IMR-90 (cell line): Measurements from ENCODE around the gene MUC21. TPM values are rescaled to one million over a fixed set of nuclear protein-coding genes. Genes with fewer than 3 reads are reported as not detected.

Experiments used
- ATAC-seq: fragments of 200-7000 bp; cut with Tn5 transposase; 2 replicates; pipeline ENCODE4 v1.9.1; 2020; ENCODE audit warnings: low read depth, mild to moderate bottlenecking, moderate library complexity
- BruUV-seq: library from RNA; stranded (reverse); fragments of 400-500 nt; replicated peaks from 2 replicates; lab custom pipeline; 2021; lab: Mats Ljungman, UMichigan
- CTCF ChIA-PET: fragments of 300-600 bp; formaldehyde crosslinking; extraction: SDS; loops from one replicate; lab custom pipeline; 2021; ENCODE audit warnings: antibody characterized with exemption; lab: Yijun Ruan, JAX
- POLR2A ChIA-PET: fragments of 300-600 bp; sonication (Branson Sonifier 250); formaldehyde crosslinking; loops from one replicate; lab custom pipeline; 2022; ENCODE audit warnings: antibody characterized with exemption; ENCODE audit not compliant: unreplicated experiment; lab: Charles Lee
- DNase-seq: peaks from one replicate; pipeline ENCODE4 v3.0.0; 2013
- H2AFZ ChIP-seq: replicated peaks from 2 replicates; pipeline ENCODE3; 2013; ENCODE audit warnings: low read length, mild to moderate bottlenecking; ENCODE audit not compliant: poor library complexity
- H2AK5ac ChIP-seq: 2 replicates; pipeline ENCODE4 v1.6.1; 2013; ENCODE audit warnings: low read depth, low read length, inconsistent platforms
- H2AK9ac ChIP-seq: replicated peaks from 2 replicates; pipeline ENCODE3; 2013; ENCODE audit warnings: mild to moderate bottlenecking, low read depth, low read length, moderate library complexity; ENCODE audit not compliant: poor library complexity
- H2BK120ac ChIP-seq: 2 replicates; pipeline ENCODE4 v1.6.1; 2013; ENCODE audit warnings: low read depth, low read length, inconsistent platforms
- H2BK15ac ChIP-seq: 3 replicates; pipeline ENCODE4 v1.6.1; 2013; ENCODE audit warnings: low read depth, low read length, inconsistent platforms
- H2BK20ac ChIP-seq: 2 replicates; pipeline ENCODE4 v1.6.1; 2013; ENCODE audit warnings: low read depth, mild to moderate bottlenecking, inconsistent platforms, low read length, moderate library complexity
- H2BK5ac ChIP-seq: 2 replicates; pipeline ENCODE4 v1.6.1; 2013; ENCODE audit warnings: mild to moderate bottlenecking, low read depth, low read length, inconsistent platforms; ENCODE audit not compliant: poor library complexity, severe bottlenecking
- H3K14ac ChIP-seq: replicated peaks from 2 replicates; pipeline ENCODE4 v1.6.1; 2013; ENCODE audit warnings: low read depth, low read length, inconsistent platforms
- H3K18ac ChIP-seq: 2 replicates; pipeline ENCODE4 v1.6.1; 2013; ENCODE audit warnings: low read depth, low read length, control low read depth
- H3K23ac ChIP-seq: 2 replicates; pipeline ENCODE4 v1.6.1; 2013; ENCODE audit warnings: low read depth, low read length, inconsistent platforms
- H3K27ac ChIP-seq: 2 replicates; pipeline ENCODE4 v1.5.1; 2013; ENCODE audit warnings: mild to moderate bottlenecking, control low read depth, low read length; ENCODE audit not compliant: insufficient read depth
- H3K27me3 ChIP-seq: 2 replicates; pipeline ENCODE4 v1.6.1; 2013; ENCODE audit warnings: low read length; ENCODE audit not compliant: control insufficient read depth, insufficient read depth
- H3K36me3 ChIP-seq: 2 replicates; pipeline ENCODE4 v1.6.1; 2013; ENCODE audit warnings: low read length, mixed read lengths; ENCODE audit not compliant: control insufficient read depth, insufficient read depth
- H3K4ac ChIP-seq: 2 replicates; pipeline ENCODE4 v1.6.1; 2013; ENCODE audit warnings: low read depth, low read length, inconsistent platforms
- H3K4me1 ChIP-seq: 2 replicates; pipeline ENCODE4 v1.6.1; 2013; ENCODE audit warnings: low read length, mixed read lengths; ENCODE audit not compliant: control insufficient read depth, insufficient read depth
- H3K4me2 ChIP-seq: 2 replicates; pipeline ENCODE4 v1.6.1; 2013; ENCODE audit warnings: low read depth, mild to moderate bottlenecking, control low read depth, low read length, moderate library complexity
- H3K4me3 ChIP-seq: 2 replicates; pipeline ENCODE4 v1.5.1; 2013; ENCODE audit warnings: low read depth, mild to moderate bottlenecking, control low read depth, low read length, moderate library complexity; ENCODE audit not compliant: insufficient read depth
- H3K56ac ChIP-seq: 2 replicates; pipeline ENCODE4 v1.6.1; 2013; ENCODE audit warnings: low read length, inconsistent platforms; ENCODE audit not compliant: insufficient read depth; ENCODE audit errors: extremely low read depth
- H3K79me1 ChIP-seq, 2 experiments: 2 replicates each; pipeline ENCODE4 v1.6.1; 2013; ENCODE audit warnings: low read length in 2 of 2, inconsistent platforms in 1 of 2, low read depth in 1 of 2
- H3K9ac ChIP-seq: 2 replicates; pipeline ENCODE4 v1.6.1; 2013; ENCODE audit warnings: low read depth, low read length, control low read depth
- H3K9me1 ChIP-seq: 2 replicates; pipeline ENCODE4 v1.6.1; 2013; ENCODE audit warnings: low read length, inconsistent platforms; ENCODE audit not compliant: insufficient read depth
- H3K9me3 ChIP-seq: 2 replicates; pipeline ENCODE4 v1.6.1; 2013; ENCODE audit warnings: low read length; ENCODE audit not compliant: control insufficient read depth, insufficient read depth
- H4K20me1 ChIP-seq: 2 replicates; pipeline ENCODE4 v1.6.1; 2013; ENCODE audit warnings: low read length, inconsistent platforms; ENCODE audit not compliant: insufficient read depth
- H4K5ac ChIP-seq: 2 replicates; pipeline ENCODE4 v1.6.1; 2013; ENCODE audit warnings: mild to moderate bottlenecking, low read depth, low read length, control low read depth
- H4K8ac ChIP-seq, 2 experiments: 2 replicates each; pipeline ENCODE4 v1.6.1; 2013; ENCODE audit warnings: low read depth in 2 of 2, low read length in 2 of 2, control low read depth in 1 of 2, inconsistent platforms in 1 of 2
- H4K91ac ChIP-seq: 2 replicates; pipeline ENCODE4 v1.6.1; 2013; ENCODE audit warnings: low read depth, low read length, inconsistent platforms; ENCODE audit not compliant: insufficient read depth
- BHLHE40 ChIP-seq: fragments of 150-350 bp; IDR thresholded peaks from 2 replicates; pipeline ENCODE4 v1.6.1; 2016; ENCODE audit warnings: mild to moderate bottlenecking, low read depth, low read length
- CEBPB ChIP-seq: IDR thresholded peaks from 2 replicates; pipeline ENCODE4 v1.6.1; 2012; ENCODE audit warnings: low read depth, low read length, improper control_type of control experiment
- MAZ ChIP-seq: IDR thresholded peaks from 2 replicates; pipeline ENCODE4 v1.6.1; 2012; ENCODE audit warnings: low read depth, mild to moderate bottlenecking, low read length, improper control_type of control experiment, moderate library complexity, borderline replicate concordance
- RFX5 ChIP-seq: IDR thresholded peaks from 2 replicates; pipeline ENCODE4 v1.8.0; 2012; ENCODE audit warnings: low read depth, mild to moderate bottlenecking, low read length, moderate library complexity
- SMC3 ChIP-seq: fragments of 150-350 bp; IDR thresholded peaks from 2 replicates; pipeline ENCODE4 v1.6.1; 2016; ENCODE audit warnings: low read depth, mild to moderate bottlenecking, antibody characterized with exemption, low read length, moderate library complexity
- WGBS, 2 experiments: methylation state at CpG; one replicate each; pipeline versions ENCODE4 v1.1.5 to v1.1.7; 2013; ENCODE audit warnings: missing lambda C conversion rate in 2 of 2; ENCODE audit not compliant: insufficient read length in 1 of 2; ENCODE audit errors: extremely low coverage in 2 of 2; 5-methylcytosine and 5-hydroxymethylcytosine counted together
- dilution Hi-C: fragments of 300-500 bp; cut with HindIII; formaldehyde crosslinking; loops from one replicate; pipeline ENCODE4 v1.14.3; 2018; ENCODE audit warnings: low sequenced_read_pairs; ENCODE audit not compliant: unreplicated experiment
- in situ Hi-C: fragments of 300-500 bp; cut with MboI; formaldehyde crosslinking; loops from 3 replicates; pipeline ENCODE4 v1.14.3; 2019; ENCODE audit warnings: low sequenced_read_pairs, inconsistent platforms, mixed read lengths
- intact Hi-C: fragments of 100-400 bp; cut with micrococcal nuclease; formaldehyde crosslinking; loops from 2 replicates; pipeline ENCODE4 v1.10.0; 2022
- polyA plus RNA-seq, 3 experiments: library from polyadenylated mRNA; depleted of rRNA; stranded (reverse); fragments of >200 nt; gene quantifications; 2 replicates each; pipeline ENCODE4 v1.2.3, GENCODE V29; 2012; ENCODE audit warnings: low replicate concordance in 1 of 3
- total RNA-seq: library from RNA; depleted of rRNA; stranded (reverse); fragments of >200 nt; gene quantifications from 2 replicates; pipeline ENCODE4 v1.2.3, GENCODE V29; 2012
- TF ChIP-seq, protein P1 (sequence below): conservative IDR thresholded peaks from 2 replicates; pipeline ENCODE4 v1.5.1; 2012; ENCODE audit warnings: mild to moderate bottlenecking, low read depth, low read length, improper control_type of control experiment

MUC21 gene
- total and polyA plus RNA-seq, 2 of the 4 experiments (the other 2 are of a cell fraction): not detected

DNA sequence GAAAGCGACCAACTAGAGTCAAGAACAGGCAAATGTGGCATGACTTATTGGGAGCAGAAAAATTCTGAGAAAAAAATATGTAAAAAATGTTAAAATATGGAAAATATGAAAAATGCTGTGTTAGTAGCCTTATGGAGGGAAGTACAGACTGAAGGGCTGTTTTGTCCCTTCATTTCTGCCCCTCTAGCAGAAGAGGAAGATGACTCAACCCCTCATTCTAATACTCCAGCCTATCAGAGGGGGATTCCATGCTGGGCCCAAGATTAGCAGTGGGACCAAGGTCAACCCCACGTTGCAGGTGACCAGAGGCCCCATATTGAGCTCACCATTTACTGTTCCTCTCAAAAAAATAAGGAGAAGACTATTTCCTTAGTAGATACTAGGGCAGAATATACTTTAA, 8.4 kb downstream of the MUC21 start:
- Histone ChIP-seq H3K18ac (no peak overlapping the region), H4K8ac (no peak overlapping the region), H3K4me3 (no peak overlapping the region), H3K36me3 (no peaks in the 10 kb centered on the region), H3K9ac (no peak overlapping the region), H2AK9ac (no peak overlapping the region), H4K20me1 (no peaks in the 10 kb centered on the region; the same call in 1 of the 2 replicates), H3K4me2 (no peak overlapping the region), H3K4ac (no peak overlapping the region), H4K91ac (no peak overlapping the region), H3K56ac (no peak overlapping the region), H2BK120ac (no peak overlapping the region), H2BK5ac (no peak overlapping the region), H4K5ac (no peak overlapping the region), H3K27ac (no peak overlapping the region), H3K79me1 (no peaks in the 10 kb centered on the region), H3K9me1 (no peaks in the 10 kb centered on the region), H3K23ac (no peak overlapping the region), H2AK5ac (no peak overlapping the region), H2AFZ (no peak overlapping the region), H3K27me3 (peaks cover 12% of the 10 kb centered on the region), H3K9me3 (no peaks in the 10 kb centered on the region), H2BK15ac (no peak overlapping the region), H2BK20ac (no peak overlapping the region), H3K14ac (no peak overlapping the region), H3K4me1 (no peaks in the 10 kb centered on the region)
- in situ Hi-C loops: no loop called here
- no TSS peak for BruUV-seq
- POLR2A ChIA-PET: no interaction called here
- ATAC-seq: no peak
- dilution Hi-C loops: no loop called here
- intact Hi-C loops: no loop called here
- DNase-seq: no peak
- CTCF ChIA-PET: interaction anchor here (0.6 kb wide), 1 partner anchor 10 kb away, joined by 3 read pairs; no protein-coding TSS in a partner anchor
- 88% methylated on average over 1 of the region's 2 CpGs; no CpG with 5 or more reads in 1 of the 2 experiments for WGBS, 2 experiments
- TF ChIP-seq MAZ (no peak), SMC3 (no peak), CEBPB (no peak), BHLHE40 (no peak), RFX5 (no peak)
- TF ChIP-seq, protein P1, sequence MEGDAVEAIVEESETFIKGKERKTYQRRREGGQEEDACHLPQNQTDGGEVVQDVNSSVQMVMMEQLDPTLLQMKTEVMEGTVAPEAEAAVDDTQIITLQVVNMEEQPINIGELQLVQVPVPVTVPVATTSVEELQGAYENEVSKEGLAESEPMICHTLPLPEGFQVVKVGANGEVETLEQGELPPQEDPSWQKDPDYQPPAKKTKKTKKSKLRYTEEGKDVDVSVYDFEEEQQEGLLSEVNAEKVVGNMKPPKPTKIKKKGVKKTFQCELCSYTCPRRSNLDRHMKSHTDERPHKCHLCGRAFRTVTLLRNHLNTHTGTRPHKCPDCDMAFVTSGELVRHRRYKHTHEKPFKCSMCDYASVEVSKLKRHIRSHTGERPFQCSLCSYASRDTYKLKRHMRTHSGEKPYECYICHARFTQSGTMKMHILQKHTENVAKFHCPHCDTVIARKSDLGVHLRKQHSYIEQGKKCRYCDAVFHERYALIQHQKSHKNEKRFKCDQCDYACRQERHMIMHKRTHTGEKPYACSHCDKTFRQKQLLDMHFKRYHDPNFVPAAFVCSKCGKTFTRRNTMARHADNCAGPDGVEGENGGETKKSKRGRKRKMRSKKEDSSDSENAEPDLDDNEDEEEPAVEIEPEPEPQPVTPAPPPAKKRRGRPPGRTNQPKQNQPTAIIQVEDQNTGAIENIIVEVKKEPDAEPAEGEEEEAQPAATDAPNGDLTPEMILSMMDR: no peak
